GM21619 (cell line): Measurements from ENCODE around the gene NEURL1B.
"Not testable (repeated sequence)": the region's sequence is repeated elsewhere in the genome, so short reads cannot be mapped to it uniquely, and the experiment has no call there.

Source experiments
- ATAC-seq: cut with Tn5 transposase; IDR thresholded peaks from one replicate; pipeline ENCODE4 v1.9.1; 2021; ENCODE audit not compliant: unreplicated experiment

The NEURL1B gene

GRCh38 chr5:172640822-172641358, at the start of gene NEURL1B:
NEURL1B (plus strand) TSS chr5:172641263; CDS start chr5:172641407, 144 bp downstream.
- no peak for ATAC-seq

DNA sequence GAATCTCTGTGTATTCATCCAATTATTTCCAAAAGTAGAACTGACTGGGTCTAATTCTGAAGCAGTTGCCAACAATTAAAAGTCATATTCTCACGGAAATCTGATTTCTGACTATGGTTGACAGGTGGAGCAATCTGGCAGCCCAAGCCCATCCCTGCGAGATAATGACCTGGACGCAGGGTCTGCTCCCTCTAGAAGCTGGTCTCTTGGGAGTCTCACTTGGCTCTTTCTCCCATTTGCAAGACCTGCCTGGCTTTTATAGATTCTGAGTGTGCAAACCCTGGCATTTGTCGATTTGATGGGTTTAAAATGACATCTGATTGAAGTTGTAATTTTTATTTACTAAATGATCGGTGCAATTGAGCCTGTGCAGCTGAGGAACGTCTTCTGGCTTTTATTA, 49.4 kb upstream of the NEURL1B start:
- ATAC-seq, result no peak

DNA sequence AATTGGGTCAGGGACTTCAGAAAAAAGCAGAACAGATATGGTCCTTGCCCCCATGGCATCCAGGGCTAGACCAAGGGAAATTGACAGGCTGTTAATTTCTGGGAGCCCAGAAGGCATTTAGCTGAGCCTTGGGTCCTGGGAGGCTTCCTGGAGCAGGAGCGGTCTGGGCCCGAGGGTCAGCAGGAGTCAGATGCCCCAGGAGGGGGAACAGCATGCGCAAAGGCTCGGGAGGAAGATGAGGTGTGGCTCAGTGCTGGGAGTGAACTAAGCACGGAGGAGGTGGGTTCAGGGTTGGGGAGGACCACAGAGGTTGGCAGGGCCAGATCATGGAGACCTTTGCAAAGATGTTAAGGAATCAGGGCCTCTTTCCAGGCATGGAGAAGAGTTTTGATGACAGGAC, 48.2 kb upstream of the NEURL1B start:
- ATAC-seq, result no peak

GRCh38 chr5:172593306-172593705, 47.8 kb upstream of the NEURL1B start:
- no peak for ATAC-seq

DNA sequence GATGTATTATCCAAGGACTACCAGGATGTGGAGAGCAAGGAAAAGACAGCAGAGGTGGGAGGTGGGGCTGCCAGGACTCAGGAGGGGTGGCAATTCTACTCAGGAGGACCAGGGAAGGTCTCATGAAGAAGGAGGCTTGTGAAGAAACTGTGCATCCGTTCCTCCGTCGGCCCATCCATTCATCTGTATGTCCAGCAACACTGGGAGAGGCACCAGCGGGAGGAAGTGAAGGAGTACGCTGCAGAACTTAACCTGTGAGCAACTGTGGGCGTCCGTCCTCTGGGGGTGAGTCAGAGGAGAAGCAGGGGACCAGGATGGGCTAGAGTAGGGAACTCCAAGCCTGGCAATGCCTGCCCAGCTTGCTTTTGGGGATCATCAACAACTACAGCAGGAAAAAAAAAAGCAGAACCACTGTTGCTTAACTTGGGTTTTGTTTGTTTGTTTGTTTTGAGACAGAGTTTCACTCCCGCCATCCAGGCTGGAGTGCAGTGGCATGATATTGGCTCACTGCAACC, 47.3 kb upstream of the NEURL1B start:
- no peak for ATAC-seq

GRCh38 chr5:172594431-172594830, 46.6 kb upstream of the NEURL1B start:
- ATAC-seq, result no peak

- ATAC-seq, result no peak
Measured at GRCh38 chr5:172594867-172595466, 46.1 kb upstream of the NEURL1B start.

DNA sequence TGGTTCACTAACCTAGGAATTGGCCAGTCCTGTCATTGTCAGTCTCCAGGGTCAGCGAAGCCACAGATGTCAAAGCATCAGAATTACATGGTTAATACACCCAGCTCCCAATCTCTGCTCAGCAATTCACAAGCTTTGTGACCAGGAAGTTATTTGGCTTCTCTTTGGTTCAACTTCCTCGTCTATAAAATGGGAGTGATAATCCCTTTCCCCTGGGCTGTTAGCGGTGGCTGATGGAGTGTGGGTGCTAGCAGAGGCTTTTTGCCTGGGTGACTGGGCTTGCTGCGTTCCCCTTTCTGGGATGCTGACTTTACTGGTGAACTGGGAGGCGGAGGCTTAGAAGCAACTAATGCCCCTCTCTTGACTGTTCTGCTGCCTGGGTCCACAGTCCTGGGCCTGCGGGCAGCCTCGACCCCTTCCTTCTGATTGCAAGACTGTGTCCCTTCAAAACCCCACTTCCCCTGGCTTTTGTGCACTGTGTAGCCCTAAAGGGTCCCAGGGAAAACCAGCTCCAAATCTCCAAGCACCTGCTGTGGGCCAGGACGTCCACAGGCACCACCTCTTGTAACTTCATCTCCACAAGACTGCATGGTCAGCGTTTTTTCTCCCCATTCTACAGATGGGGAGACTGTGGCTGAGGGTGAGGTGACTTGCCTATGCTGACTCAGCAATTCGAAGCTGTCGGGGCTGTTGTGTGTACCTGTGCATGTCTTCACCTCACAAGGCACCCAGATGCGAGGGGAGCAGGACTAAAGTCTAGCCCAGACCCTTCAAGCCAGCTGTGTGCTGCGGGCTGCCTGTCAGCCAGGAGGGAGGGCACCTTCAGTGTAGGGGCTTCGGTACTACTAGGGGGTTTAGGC, 45.2 kb upstream of the NEURL1B start:
- no peak for ATAC-seq

DNA sequence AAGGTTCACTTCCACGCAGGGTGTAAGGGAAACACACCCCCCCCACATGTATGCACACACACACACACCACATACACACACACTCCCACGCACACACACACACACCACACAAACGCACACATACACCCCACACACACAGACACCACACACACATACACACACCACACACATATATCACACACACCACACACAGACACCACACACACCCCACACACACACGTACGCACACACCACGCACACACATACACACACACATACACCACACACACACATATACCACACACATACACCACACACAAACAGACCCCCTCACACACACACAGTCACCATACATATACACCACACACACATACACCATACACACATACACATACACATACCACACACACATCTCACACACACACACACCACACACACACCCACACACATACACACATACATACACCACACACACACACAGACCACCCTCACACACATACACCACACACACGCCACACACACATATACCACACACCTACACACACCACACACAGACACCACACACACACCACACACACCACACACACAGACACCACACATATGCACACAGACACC, 44.3 kb upstream of the NEURL1B start:
- no peak for ATAC-seq

- ATAC-seq, result no peak
Measured at GRCh38 chr5:172597755-172598155, 43.3 kb upstream of the NEURL1B start.

DNA sequence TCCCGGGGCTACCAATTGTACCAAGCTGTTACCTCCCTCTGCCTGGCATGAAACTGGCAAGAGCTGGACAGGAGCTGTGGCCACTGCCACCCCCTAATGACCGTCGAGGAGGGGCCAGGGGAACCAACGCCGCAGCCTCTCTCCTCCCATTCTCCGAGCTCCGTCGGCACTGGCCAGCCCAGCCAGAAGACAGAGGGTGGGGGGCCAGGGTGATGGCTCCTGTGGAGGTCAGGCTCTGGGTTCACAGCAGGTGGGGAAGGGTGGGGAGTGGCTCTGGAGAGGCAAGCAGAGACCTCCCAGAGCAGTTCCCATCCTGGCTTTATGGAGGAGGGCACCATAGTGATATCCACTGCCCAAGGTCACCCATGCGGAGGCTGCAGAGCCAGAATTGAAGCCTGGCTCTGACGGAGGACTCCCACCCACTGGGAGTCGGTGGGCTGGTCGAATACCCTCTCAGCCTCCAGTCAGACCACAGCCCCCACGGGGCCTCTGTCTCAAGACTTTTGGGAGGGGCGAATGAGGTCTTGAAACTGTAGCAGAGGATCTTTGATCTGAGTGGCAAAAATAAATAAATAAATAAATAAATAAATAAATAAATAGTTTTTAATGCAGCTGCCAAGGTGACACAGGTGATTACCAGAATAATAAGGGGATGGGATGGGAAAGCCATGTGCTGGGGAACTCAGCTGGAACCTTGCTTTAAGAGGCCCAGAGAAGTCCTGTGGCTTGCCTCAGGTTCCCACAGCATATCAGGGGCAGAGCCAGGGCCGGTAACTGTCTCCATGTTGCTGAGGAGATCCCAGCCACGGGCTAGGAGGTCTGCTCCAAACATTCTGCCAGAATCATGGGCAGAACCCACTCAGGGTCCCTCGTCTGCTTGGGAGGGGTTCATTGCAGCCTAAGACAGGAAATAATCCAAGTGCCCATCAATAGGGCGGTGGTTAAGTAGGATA, 42.5 kb upstream of the NEURL1B start:
- ATAC-seq, result no peak

- ATAC-seq, result no peak
Measured at GRCh38 chr5:172599204-172599567, 41.9 kb upstream of the NEURL1B start.

- ATAC-seq, result no peak
Measured at GRCh38 chr5:172600571-172600970, 40.5 kb upstream of the NEURL1B start.

DNA sequence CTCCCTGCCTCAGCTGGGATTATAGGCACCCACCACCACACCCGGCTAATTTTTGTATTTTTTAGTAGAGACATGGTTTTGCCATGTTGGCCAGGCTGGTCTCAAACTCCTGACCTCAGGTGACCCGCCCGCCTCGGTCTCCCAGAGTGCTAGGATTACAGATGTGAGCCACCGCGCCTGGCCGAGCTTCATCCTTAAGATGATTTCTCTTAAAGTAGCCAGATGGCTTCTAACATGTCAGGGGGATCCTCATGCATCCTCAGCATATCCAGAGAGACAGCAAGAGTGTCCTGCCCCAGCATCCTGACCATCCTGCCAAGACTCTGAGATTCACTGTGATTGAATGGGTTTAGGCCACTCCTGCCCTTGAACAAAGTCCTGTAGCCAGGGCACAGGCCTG, 39.5 kb upstream of the NEURL1B start:
- not testable (repeated sequence) for ATAC-seq

- no peak for ATAC-seq
Measured at GRCh38 chr5:172602783-172603231, 38.3 kb upstream of the NEURL1B start.

DNA sequence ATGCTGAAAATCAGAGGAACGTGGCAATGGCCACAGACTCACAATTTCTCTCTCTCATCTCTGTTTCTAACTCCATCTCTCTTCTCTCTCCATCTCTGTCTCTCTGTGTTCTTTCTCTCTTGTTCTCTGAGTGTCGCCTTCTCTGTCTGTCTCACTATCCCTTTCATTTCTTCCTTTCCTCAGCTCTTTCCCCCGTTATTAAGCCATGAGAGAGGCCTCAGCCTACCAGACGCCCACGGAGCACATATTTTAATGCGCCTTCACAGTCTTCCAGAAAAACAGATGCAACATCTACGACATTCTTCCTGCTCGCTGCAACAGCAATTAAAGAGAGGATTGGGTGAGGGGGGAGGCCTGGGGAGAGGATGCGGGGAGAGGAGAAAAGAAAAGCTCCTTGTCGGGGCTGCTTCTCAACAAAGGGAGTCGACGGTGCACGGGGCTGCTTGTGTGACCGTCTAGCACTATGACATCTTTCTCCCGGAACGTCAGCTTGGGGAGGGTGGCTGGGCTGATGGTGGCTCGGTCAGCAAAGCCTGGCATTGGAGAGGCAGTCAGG, 37.7 kb upstream of the NEURL1B start:
- ATAC-seq, result no peak

GRCh38 chr5:172605466-172605865, 35.6 kb upstream of the NEURL1B start:
- ATAC-seq, result no peak

- ATAC-seq, result no peak
Measured at GRCh38 chr5:172606156-172606785, 34.8 kb upstream of the NEURL1B start.

DNA sequence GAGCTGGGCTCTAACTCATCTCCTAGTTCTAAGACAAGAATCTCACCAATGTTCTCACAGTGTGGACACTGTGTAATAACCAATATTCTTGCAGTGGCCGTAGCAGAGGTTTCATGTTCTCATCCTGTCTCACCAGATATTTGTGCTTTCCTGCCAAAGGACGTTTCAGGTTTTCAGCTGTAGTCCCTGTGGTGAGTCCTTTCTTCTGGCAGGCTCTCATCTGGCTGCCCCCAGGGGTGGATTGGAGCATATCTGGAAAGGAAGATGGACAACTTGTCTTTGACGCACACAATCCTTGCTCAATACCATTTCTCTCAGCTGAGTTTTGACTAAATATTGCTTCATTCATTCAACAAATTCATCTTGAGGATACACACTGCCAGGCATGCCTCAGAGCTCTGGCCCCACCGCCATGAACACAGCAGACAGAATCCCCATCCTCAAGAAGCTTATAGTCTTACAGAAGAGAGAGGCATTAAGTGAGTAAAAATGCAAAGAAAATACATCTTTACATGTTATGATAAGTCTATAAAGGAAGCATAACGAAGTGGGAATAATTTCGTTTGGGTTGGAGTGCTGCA, 33.8 kb upstream of the NEURL1B start:
- ATAC-seq, result no peak
